ENCODE results near the gene C17orf100.
"Not testable (repeated sequence)": the region's sequence is repeated elsewhere in the genome, so short reads cannot be mapped to it uniquely, and the experiment has no call there.

Gene C17orf100

GRCh38 chr17:6688944-6689343 is 37.4 kb downstream of the C17orf100 start:
- no peak for DNase-seq (ENCODE audit: low read depth in 2 of 3, low spot score in 1 of 3)

DNA sequence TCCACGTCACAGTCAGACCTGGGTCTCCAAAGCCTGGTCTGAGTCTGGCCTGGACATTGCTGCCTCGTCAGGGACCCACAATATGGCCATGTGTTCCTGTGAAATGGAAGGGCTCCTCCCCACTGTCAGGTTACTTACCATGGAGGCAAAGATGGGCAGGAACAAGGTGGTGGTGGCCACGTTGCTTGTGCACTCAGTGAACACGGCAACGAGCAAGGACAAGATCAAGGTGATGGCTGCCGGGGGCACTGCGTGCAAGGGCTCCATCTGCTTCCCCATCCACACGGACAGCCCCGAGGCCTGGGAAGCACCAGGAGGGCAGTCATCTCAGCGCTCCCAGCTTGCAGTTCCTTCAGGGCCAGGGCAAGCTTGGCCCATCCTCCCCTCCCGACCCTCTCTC is 39.1 kb downstream of the C17orf100 start:
- no peak for DNase-seq (ENCODE audit: low read depth in 2 of 3, low spot score in 1 of 3)

DNA sequence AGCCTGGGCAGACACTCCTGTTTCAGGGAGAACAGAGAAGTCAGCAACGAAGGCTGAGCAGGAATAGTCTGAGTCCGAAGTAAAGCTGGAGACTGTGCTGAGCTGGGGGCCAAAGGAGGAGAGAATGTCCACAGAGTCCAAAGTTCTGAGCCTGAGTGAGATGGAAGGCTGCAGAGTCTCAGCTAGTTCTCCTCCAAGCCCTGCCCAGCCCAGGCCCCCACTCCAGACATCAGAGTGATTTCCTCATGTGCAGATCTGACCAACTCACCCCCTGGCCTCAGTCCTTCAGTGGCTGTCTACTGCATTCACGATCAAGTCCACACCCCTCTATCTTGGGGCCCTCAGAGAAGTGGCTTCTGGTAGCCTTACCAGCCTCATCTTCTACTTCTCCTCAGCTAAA is 40.0 kb downstream of the C17orf100 start:
- DNase-seq (ENCODE audit: low read depth in 2 of 3, low spot score in 1 of 3) = no peak

DNA sequence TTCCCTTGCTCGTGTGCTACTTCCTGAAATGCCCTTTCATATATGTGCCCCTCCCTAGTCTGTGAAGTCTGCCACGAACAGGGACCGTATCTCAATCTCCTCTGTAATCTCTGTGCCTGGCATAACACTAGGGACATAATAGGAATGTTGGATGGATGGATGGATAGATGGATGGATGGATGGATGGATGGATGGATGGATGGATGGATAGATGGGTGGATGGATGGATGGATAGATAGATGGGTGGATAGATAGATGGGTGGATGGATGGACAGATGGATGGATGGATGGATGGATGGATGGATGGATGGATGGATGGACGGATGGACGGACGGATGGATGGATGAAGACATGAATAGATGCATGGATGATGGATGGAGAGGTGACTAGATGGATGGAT is 40.4 kb downstream of the C17orf100 start:
- DNase-seq (ENCODE audit: low read depth in 2 of 3, low spot score in 1 of 3) = not testable (repeated sequence)

GRCh38 chr17:6695051-6695450 is 43.5 kb downstream of the C17orf100 start:
- no peak for DNase-seq (ENCODE audit: low read depth in 2 of 3, low spot score in 1 of 3)

GRCh38 chr17:6695565-6695964 is 44.0 kb downstream of the C17orf100 start:
- DNase-seq (ENCODE audit: low read depth in 2 of 3, low spot score in 1 of 3) = no peak

DNA sequence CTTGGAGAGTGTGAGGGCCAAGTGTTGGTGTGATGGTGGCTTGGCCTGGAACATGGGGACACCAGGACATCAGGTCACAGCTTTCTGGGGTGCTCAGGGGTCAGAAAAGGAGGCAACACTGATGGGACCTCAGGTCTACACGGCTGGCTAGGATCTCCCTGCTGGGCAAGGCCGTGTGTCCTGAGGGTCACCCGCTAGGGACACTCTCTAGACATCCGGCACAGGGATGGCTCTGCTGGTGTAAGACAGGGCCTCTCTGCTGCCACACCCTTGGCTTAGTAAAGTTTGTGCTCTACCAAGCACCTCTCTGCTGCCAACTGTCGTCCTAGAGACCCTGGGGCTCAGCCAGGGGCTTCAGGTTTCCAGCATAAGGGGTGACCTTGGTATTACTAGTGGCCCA is 45.3 kb downstream of the C17orf100 start:
- DNase-seq (ENCODE audit: low read depth in 2 of 3, low spot score in 1 of 3) = no peak

DNA sequence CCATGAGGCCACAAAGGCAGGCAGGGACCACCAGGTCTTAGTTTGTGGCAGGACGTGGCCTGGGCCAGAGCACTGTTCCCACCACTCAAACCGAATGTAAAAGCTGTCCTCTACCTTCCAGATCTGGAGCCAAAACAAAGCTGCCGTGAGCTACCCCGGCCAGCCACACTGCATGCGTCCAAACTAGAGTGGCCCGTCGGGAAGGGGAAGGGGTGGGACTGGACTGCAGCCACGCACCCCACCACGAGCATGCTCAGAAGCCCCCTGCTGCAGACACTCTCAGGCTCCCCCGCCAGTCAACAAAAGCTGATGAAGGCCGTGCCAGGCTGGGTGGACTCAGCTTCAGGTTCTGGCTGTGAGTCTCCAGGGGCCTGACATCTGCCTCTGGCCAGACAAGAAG is 46.4 kb downstream of the C17orf100 start:
- no peak for DNase-seq (ENCODE audit: low read depth in 2 of 3, low spot score in 1 of 3)

- no peak for DNase-seq (ENCODE audit: low read depth in 2 of 3, low spot score in 1 of 3)
Measured at GRCh38 chr17:6699997-6700947, 48.7 kb downstream of the C17orf100 start.

DNA sequence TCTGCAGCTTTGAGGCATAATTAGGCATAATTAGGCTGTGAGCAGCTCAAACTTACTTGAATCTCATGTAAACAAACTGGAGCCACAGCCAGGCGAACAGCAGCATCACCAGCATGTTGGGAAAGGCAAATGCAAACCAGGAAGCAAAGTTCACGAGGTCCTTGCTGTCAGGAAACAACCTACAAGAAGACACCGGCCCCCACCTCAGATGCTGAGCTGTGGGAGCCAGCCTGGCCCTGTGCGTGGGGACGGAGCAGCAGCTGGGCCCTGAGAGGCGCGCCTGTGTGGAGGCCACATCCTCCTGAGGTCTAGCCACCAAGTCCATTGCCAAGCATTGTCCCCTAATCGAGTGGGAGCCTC is 49.4 kb downstream of the C17orf100 start:
- no peak for DNase-seq (ENCODE audit: low read depth in 2 of 3, low spot score in 1 of 3)

GRCh38 chr17:6701719-6702118 is 50.2 kb downstream of the C17orf100 start:
- peak; percentile 14 to 38 (median 16) for DNase-seq (ENCODE audit: low read depth in 2 of 3, low spot score in 1 of 3)

DNA sequence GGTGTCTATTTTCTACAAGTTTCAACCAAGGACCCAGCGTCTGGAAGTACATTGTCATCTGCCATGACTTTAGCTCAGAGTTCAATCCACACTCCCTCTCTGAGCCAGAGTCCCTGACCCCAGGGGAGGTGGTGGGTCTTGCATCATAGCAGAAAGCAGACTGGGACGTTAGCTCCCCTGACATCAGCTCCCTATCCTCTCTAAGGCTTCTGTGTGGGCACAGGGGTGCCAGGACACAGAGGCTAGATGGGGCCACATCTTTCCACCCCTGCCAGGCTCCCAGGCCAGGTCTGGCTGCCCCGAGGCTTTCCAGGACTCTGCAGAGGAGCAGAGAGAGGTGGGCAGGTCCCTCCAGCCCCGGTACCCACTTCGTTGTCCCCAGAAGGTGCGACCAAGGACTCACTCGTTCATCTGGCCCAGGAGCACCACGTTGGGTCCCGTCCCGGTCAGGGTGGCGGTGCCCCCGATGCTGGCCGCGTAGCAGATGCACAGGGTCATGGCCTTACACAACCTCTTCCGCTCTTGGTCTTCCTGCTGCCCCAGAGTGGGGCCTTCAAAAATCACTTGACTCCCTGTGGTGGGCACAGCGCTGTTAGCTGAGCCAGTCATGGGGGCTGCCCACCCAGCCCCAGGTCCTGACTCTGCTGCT is 51.1 kb downstream of the C17orf100 start:
- DNase-seq (ENCODE audit: low read depth in 2 of 3, low spot score in 1 of 3) = no peak

Data from stimulated activated CD4-positive, alpha-beta T cell treated with anti-CD3 and anti-CD28 coated beads, Interleukin-12 subunit alpha, Interleukin-12 subunit beta, amount 100 ng/mL, for 48 hours (primary cell).